AG08395 (cell line): ENCODE results near the gene ITGB1BP2.
"Not testable (repeated sequence)": the region's sequence is repeated elsewhere in the genome, so short reads cannot be mapped to it uniquely, and the experiment has no call there.

Experiments
- DNase-seq: peaks from one replicate; pipeline ENCODE4 v3.0.0; 2012; ENCODE audit warnings: mixed read lengths, low spot score

ITGB1BP2 gene

GRCh38 chrX:71301195-71301924 is at the start of gene ITGB1BP2:
Gene ITGB1BP2 (plus strand): TSS chrX:71301750. CDS start chrX:71301807, 57 bp downstream.
- DNase-seq, result peak; percentile 40

- no peak for DNase-seq
Measured at GRCh38 chrX:71252221-71252620, 49.3 kb upstream of the ITGB1BP2 start.

- DNase-seq, result peak; percentile 52
Measured at GRCh38 chrX:71253253-71254091, 48.1 kb upstream of the ITGB1BP2 start.

- peak; percentile 93 for DNase-seq
Measured at GRCh38 chrX:71254092-71254963, 47.2 kb upstream of the ITGB1BP2 start, which contains the start of gene ZMYM3. Gene ZMYM3 (minus strand): TSS chrX:71254140. CDS start chrX:71253255, 885 bp downstream.

- DNase-seq, result no peak
Measured at GRCh38 chrX:71256051-71256450, 45.5 kb upstream of the ITGB1BP2 start.

- DNase-seq, result no peak
Measured at GRCh38 chrX:71256856-71257255, 44.7 kb upstream of the ITGB1BP2 start.

- not testable (repeated sequence) for DNase-seq
Measured at GRCh38 chrX:71268624-71269023, 32.9 kb upstream of the ITGB1BP2 start.

- no peak for DNase-seq
Measured at GRCh38 chrX:71269801-71270395, 31.7 kb upstream of the ITGB1BP2 start.

- not testable (repeated sequence) for DNase-seq
Measured at GRCh38 chrX:71272313-71272712, 29.2 kb upstream of the ITGB1BP2 start.

- DNase-seq, result not testable (repeated sequence)
Measured at GRCh38 chrX:71281300-71281699, 20.2 kb upstream of the ITGB1BP2 start.

GRCh38 chrX:71282514-71283402 is 18.8 kb upstream of the ITGB1BP2 start:
- DNase-seq, result peak; percentile 29

GRCh38 chrX:71283403-71284143 is 18.0 kb upstream of the ITGB1BP2 start, which contains the start of gene NONO:
Gene NONO (plus strand): TSS chrX:71283635. CDS start chrX:71290638, 7,003 bp downstream.
- peak; percentile 93 for DNase-seq

GRCh38 chrX:71285929-71286328 is 15.6 kb upstream of the ITGB1BP2 start:
- DNase-seq, result no peak

- no peak for DNase-seq
Measured at GRCh38 chrX:71291381-71291780, 10.2 kb upstream of the ITGB1BP2 start.

GRCh38 chrX:71292669-71293365 is 8.7 kb upstream of the ITGB1BP2 start:
- DNase-seq, result peak; percentile 35

GRCh38 chrX:71296806-71297205 is 4.7 kb upstream of the ITGB1BP2 start:
- DNase-seq, result no peak

GRCh38 chrX:71298119-71298518 is 3.4 kb upstream of the ITGB1BP2 start:
- no peak for DNase-seq

GRCh38 chrX:71300064-71300463 is 1.5 kb upstream of the ITGB1BP2 start:
- DNase-seq, result not testable (repeated sequence)

- not testable (repeated sequence) for DNase-seq
Measured at GRCh38 chrX:71300495-71300894, 1.1 kb upstream of the ITGB1BP2 start.
